HepG2 (cell line): ENCODE data around the gene KIFC1. TPM values are rescaled to one million over a fixed set of nuclear protein-coding genes. Genes with fewer than 3 reads are reported as not detected.

Experiments used
- CHD4 ChIP-seq: fragments of 200-600 bp; sonication (generic); IDR thresholded peaks from 2 replicates; pipeline ENCODE4 v1.7.0; 2017; ENCODE audit warnings: mild to moderate bottlenecking, low read length, borderline replicate concordance
- EEA1 ChIP-seq: sonication (generic); formaldehyde crosslinking; IDR thresholded peaks from 2 replicates; pipeline ENCODE4 v1.5.1; 2020; ENCODE audit warnings: mild to moderate bottlenecking, missing genetic modification reagents, borderline replicate concordance
- FOXK1 ChIP-seq: sonication (generic); formaldehyde crosslinking; IDR thresholded peaks from 2 replicates; pipeline ENCODE4 v1.4.0; 2020; ENCODE audit warnings: low read depth, missing genetic modification reagents, borderline replicate concordance
- HES4 ChIP-seq: sonication (generic); formaldehyde crosslinking; IDR thresholded peaks from 2 replicates; pipeline ENCODE4 v1.9.0; 2021; ENCODE audit warnings: mild to moderate bottlenecking, missing genetic modification reagents, borderline replicate concordance
- KAT8 ChIP-seq: IDR thresholded peaks from 2 replicates; pipeline ENCODE4 v1.6.1; 2016; ENCODE audit warnings: missing genetic modification reagents, missing compliant biosample characterization
- MLLT10 ChIP-seq: sonication (generic); formaldehyde crosslinking; IDR thresholded peaks from 2 replicates; pipeline ENCODE4 v1.4.0; 2020; ENCODE audit warnings: missing genetic modification reagents
- POLR2G ChIP-seq: fragments of 200-400 bp; formaldehyde crosslinking; IDR thresholded peaks from 2 replicates; pipeline ENCODE4 v1.6.1; 2018; ENCODE audit warnings: mild to moderate bottlenecking, low read depth, low read length, moderate library complexity
- PRDM10 ChIP-seq: sonication (generic); formaldehyde crosslinking; IDR thresholded peaks from 2 replicates; pipeline ENCODE4 v1.4.0; 2020; ENCODE audit warnings: low read depth, missing genetic modification reagents
- PRDM4 ChIP-seq: sonication (generic); formaldehyde crosslinking; IDR thresholded peaks from 2 replicates; pipeline ENCODE4 v1.9.0; 2021; ENCODE audit warnings: missing genetic modification reagents, borderline replicate concordance
- ZBED4 ChIP-seq: sonication (generic); formaldehyde crosslinking; IDR thresholded peaks from 2 replicates; pipeline ENCODE4 v1.4.0; 2020; ENCODE audit warnings: missing genetic modification reagents, borderline replicate concordance
- ZFP82 ChIP-seq: sonication (generic); formaldehyde crosslinking; IDR thresholded peaks from 2 replicates; pipeline ENCODE4 v1.5.1; 2020; ENCODE audit warnings: mild to moderate bottlenecking, missing genetic modification reagents, borderline replicate concordance
- ZHX1 ChIP-seq: sonication (generic); formaldehyde crosslinking; IDR thresholded peaks from 2 replicates; pipeline ENCODE4 v1.8.1; 2022; ENCODE audit warnings: low read depth, mild to moderate bottlenecking, missing genetic modification reagents
- ZNF33B ChIP-seq: sonication (generic); formaldehyde crosslinking; IDR thresholded peaks from 2 replicates; pipeline ENCODE4 v1.5.1; 2020; ENCODE audit warnings: mild to moderate bottlenecking, missing genetic modification reagents
- ZNF879 ChIP-seq: sonication (generic); formaldehyde crosslinking; IDR thresholded peaks from 2 replicates; pipeline ENCODE4 v1.8.1; 2023; ENCODE audit warnings: missing genetic modification reagents
- polyA plus RNA-seq, 8 experiments: library from polyadenylated mRNA; depleted of rRNA in 3 of 8; stranded (reverse) in 7 of 8; unstranded in 1 of 8; fragments of >200 nt; fragmentation: Illumina TruSeq in 4 of 8; extraction: Trizol in 4 of 8; gene quantifications; 2 replicates each; pipeline versions ENCODE4 v1.2.1 to v1.2.3, GENCODE V29; 2011 to 2016; ENCODE audit warnings: low read depth in 4 of 8, missing spikeins in 1 of 8, mixed read lengths in 1 of 8; ENCODE audit not compliant: insufficient read depth in 1 of 8
- total RNA-seq, 5 experiments: library from RNA; depleted of rRNA; stranded (reverse); fragments of >200 nt; fragmentation: Illumina TruSeq; extraction: Trizol; gene quantifications; 2 replicates each; pipeline ENCODE4 v1.2.3, GENCODE V29; 2016; ENCODE audit warnings: low read depth in 1 of 5

Gene KIFC1
- total and polyA plus RNA-seq, 2 of the 13 experiments (the other 11 are each of a cell fraction or from before 2014, with no cell fraction given): 25.0 to 45.5 TPM

GRCh38 chr6:33410711-33411631 is 19.3 kb downstream of the KIFC1 start, which contains the start of gene PHF1 (continued):
- TF ChIP-seq PRDM4 (CRISPR knock-in tag) (no peak), ZBED4 (no peak), FOXK1 (no peak), PRDM10 (CRISPR knock-in tag) (peak; percentile 90; the same call in 1 of the 2 replicates), KAT8 (CRISPR knock-in tag) (no peak), ZFP82 (peak; percentile 29; the same call in 1 of the 2 replicates), EEA1 (peak; percentile 65; the same call in 1 of the 2 replicates), CHD4 (no peak), ZNF33B (CRISPR knock-in tag) (no peak), ZNF879 (CRISPR knock-in tag) (0 out of 2 replicates have a peak, but pooled peaks have one; percentile 23), ZHX1 (no peak), POLR2G (peak; percentile 21; the same call in 1 of the 2 replicates), MLLT10 (CRISPR knock-in tag) (no peak), HES4 (CRISPR knock-in tag) (peak; percentile 35; the same call in 1 of the 2 replicates)
